Esophagus squamous epithelium (tissue), 5 donors: ENCODE measurements around the gene DYRK1A. TPM values are rescaled to one million over a fixed set of nuclear protein-coding genes. Genes with fewer than 3 reads are reported as not detected.

Experiments
- DNase-seq: peaks from one replicate; lab custom pipeline; 2025; lab: John Stamatoyannopoulos, UW
- H3K27ac ChIP-seq, 4 donors: fragments of 200-600 bp; sonication (generic); one replicate each; pipeline ENCODE4 v1.5.1; 2016 to 2019; ENCODE audit warnings: mild to moderate bottlenecking in 1 of 4
- H3K27me3 ChIP-seq, 4 donors: fragments of 200-600 bp; sonication (generic); 1 replicate in 3 of 4; 2 replicates in 1 of 4; pipeline versions ENCODE4 v1.5.1 to v1.6.0; 2017 to 2021; ENCODE audit warnings: antibody characterized with exemption in 1 of 4
- H3K36me3 ChIP-seq, 3 donors: fragments of 200-600 bp; sonication (generic); one replicate each; pipeline ENCODE4 v1.5.1; 2016 to 2019
- H3K4me1 ChIP-seq, 3 donors: fragments of 200-600 bp; sonication (generic); one replicate each; pipeline ENCODE4 v1.5.1; 2017 to 2019
- H3K4me3 ChIP-seq, 4 donors: fragments of 200-600 bp; sonication (generic); 1 replicate in 3 of 4; 2 replicates in 1 of 4; pipeline ENCODE4 v1.5.1; 2016 to 2019; ENCODE audit warnings: mild to moderate bottlenecking in 2 of 4, moderate library complexity in 1 of 4
- H3K9me3 ChIP-seq, 3 donors: fragments of 200-600 bp; sonication (generic); one replicate each; pipeline ENCODE4 v1.5.1; 2016 to 2019
- CTCF ChIP-seq, 6 experiments: fragments of 450-650 bp in 4 of 6; fragments of 200-600 bp in 2 of 6; sonication (generic) in 2 of 6; IDR thresholded peaks; one replicate each; pipeline ENCODE4 v1.5.1; 2016 to 2019; ENCODE audit warnings: antibody characterized with exemption in 6 of 6, mild to moderate bottlenecking in 4 of 6, moderate library complexity in 4 of 6
- POLR2A ChIP-seq, 4 donors: fragments of 450-650 bp; IDR thresholded peaks; one replicate each; pipeline ENCODE4 v1.6.1; 2017; ENCODE audit warnings: antibody characterized with exemption in 4 of 4, mild to moderate bottlenecking in 4 of 4, moderate library complexity in 3 of 4
- WGBS, 2 donors: methylation state at CpG; one replicate each; pipeline ENCODE4 v1.1.5; 2018; 5-methylcytosine and 5-hydroxymethylcytosine counted together
- intact Hi-C: fragments of 100-400 bp; cut with DNase I; formaldehyde crosslinking; loops from one replicate; pipeline ENCODE4 v1.15.0; 2022
- total RNA-seq, 4 donors: library from RNA; depleted of rRNA; stranded (reverse); fragments of >200 nt; gene quantifications; one replicate each; pipeline ENCODE4 v1.1.0, GENCODE V29; 2016
- donor health status: DM: yes; HTN: yes; CAD: no.

DYRK1A gene
- total RNA-seq, 4 donors from 2014 or later, result 37.8 to 61.0 (median 45.4) TPM

- intact Hi-C loops, result no loop called here
- TF ChIP-seq POLR2A (IDR thresholded peaks at IDR 0.05), result no peak
- no peaks in the 10 kb centered on the region for H3K27me3 ChIP-seq
- 92% methylated on average over 3 of the region's 3 CpGs for WGBS, 2 donors
- DNase-seq, result no peak
- H3K9me3 ChIP-seq, result no peaks in the 10 kb centered on the region
- H3K4me1 ChIP-seq, result peaks cover 19 to 97% (median 67%) of the 10 kb centered on the region in 3 donors
- no peak overlapping the region for H3K27ac ChIP-seq
- no peaks in the 10 kb centered on the region for H3K36me3 ChIP-seq
- H3K4me3 ChIP-seq, result no peak overlapping the region
Measured at GRCh38 chr21:37372951-37373350, 6.4 kb downstream of the DYRK1A start.

GRCh38 chr21:37373539-37373938, 7.0 kb downstream of the DYRK1A start:
- H3K27me3 ChIP-seq, result no peaks in the 10 kb centered on the region
- intact Hi-C loops, result no loop called here
- H3K4me1 ChIP-seq, result peaks cover 19 to 100% (median 72%) of the 10 kb centered on the region in 3 donors
- DNase-seq, result no peak
- WGBS, 2 donors, result 68 to 83% methylated on average over 1 of the region's 1 CpG
- H3K27ac ChIP-seq, result no peak overlapping the region
- no peak overlapping the region for H3K4me3 ChIP-seq
- no peak for TF ChIP-seq CTCF (IDR thresholded peaks at IDR 0.05)
- TF ChIP-seq POLR2A (IDR thresholded peaks at IDR 0.05), result no peak
- no peaks in the 10 kb centered on the region for H3K9me3 ChIP-seq
- no peaks in the 10 kb centered on the region for H3K36me3 ChIP-seq

- Histone ChIP-seq H3K4me1 (peaks cover 19 to 100% (median 77%) of the 10 kb centered on the region in 3 donors), H3K4me3 (no peak overlapping the region), H3K27ac (peak overlapping the region in 2 of 4 donors; percentile 37 to 48), H3K9me3 (no peaks in the 10 kb centered on the region), H3K27me3 (no peaks in the 10 kb centered on the region), H3K36me3 (no peaks in the 10 kb centered on the region)
- WGBS, 2 donors, result 46 to 47% methylated on average over 5 of the region's 5 CpGs
- TF ChIP-seq CTCF (IDR thresholded peaks at IDR 0.05) (no peak), POLR2A (IDR thresholded peaks at IDR 0.05) (no peak)
- intact Hi-C loops, result no loop called here
- no peak for DNase-seq
Measured at GRCh38 chr21:37374027-37374426, 7.5 kb downstream of the DYRK1A start.

- TF ChIP-seq POLR2A (IDR thresholded peaks at IDR 0.05) (no peak), CTCF (IDR thresholded peaks at IDR 0.05) (no peak)
- no peaks in the 10 kb centered on the region for H3K27me3 ChIP-seq
- DNase-seq, result no peak
- no peak overlapping the region for H3K4me3 ChIP-seq
- intact Hi-C loops, result no loop called here
- H3K9me3 ChIP-seq, result no peaks in the 10 kb centered on the region
- H3K27ac ChIP-seq, result peak overlapping the region in 1 of 4 donors; percentile 38
- WGBS, 2 donors, result 76 to 80% methylated on average over 7 to 13 of the region's 13 CpGs
- peaks cover 7 to 100% (median 74%) of the 10 kb centered on the region in 3 donors for H3K4me1 ChIP-seq
- H3K36me3 ChIP-seq, result no peaks in the 10 kb centered on the region
Measured at GRCh38 chr21:37375866-37376574, 9.4 kb downstream of the DYRK1A start.

- no peaks in the 10 kb centered on the region for H3K36me3 ChIP-seq
- TF ChIP-seq CTCF (IDR thresholded peaks at IDR 0.05), result no peak
- no peak for TF ChIP-seq POLR2A (IDR thresholded peaks at IDR 0.05)
- H3K27me3 ChIP-seq, result no peaks in the 10 kb centered on the region
- WGBS, 2 donors, result 55 to 66% methylated on average over 3 of the region's 3 CpGs
- H3K4me3 ChIP-seq, result no peak overlapping the region
- peaks cover 7 to 98% (median 56%) of the 10 kb centered on the region in 3 donors for H3K4me1 ChIP-seq
- DNase-seq, result no peak
- no peak overlapping the region for H3K27ac ChIP-seq
- intact Hi-C loops, result no loop called here
- no peaks in the 10 kb centered on the region for H3K9me3 ChIP-seq
Measured at GRCh38 chr21:37378700-37379139, 12.1 kb downstream of the DYRK1A start.
